ENCODE results near the gene PDE2A.

Gene PDE2A

GRCh38 chr11:72606748-72607468 is 67.3 kb downstream of the PDE2A start:
- no peak for DNase-seq

GRCh38 chr11:72605973-72606747 is 68.1 kb downstream of the PDE2A start:
- DNase-seq: no peak

DNA sequence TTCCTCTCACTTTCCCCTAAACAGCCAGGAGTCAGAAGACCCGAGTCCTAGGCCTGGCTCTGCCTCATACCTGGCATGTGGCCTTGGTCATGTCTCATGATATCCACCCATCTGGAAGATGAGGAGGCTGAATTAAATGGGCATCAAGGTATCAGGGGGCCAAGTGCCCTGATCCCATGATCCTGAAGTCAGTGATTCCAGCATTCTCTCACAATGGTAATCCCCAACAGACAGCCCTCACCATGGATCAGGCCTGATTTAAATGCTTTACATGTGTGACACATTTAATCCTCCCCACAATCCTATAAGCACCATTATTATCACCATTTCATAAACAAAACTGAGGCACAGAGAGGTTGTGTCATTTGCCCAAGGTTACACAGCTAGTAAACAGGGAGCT is 70.0 kb downstream of the PDE2A start:
- DNase-seq: no peak

DNA sequence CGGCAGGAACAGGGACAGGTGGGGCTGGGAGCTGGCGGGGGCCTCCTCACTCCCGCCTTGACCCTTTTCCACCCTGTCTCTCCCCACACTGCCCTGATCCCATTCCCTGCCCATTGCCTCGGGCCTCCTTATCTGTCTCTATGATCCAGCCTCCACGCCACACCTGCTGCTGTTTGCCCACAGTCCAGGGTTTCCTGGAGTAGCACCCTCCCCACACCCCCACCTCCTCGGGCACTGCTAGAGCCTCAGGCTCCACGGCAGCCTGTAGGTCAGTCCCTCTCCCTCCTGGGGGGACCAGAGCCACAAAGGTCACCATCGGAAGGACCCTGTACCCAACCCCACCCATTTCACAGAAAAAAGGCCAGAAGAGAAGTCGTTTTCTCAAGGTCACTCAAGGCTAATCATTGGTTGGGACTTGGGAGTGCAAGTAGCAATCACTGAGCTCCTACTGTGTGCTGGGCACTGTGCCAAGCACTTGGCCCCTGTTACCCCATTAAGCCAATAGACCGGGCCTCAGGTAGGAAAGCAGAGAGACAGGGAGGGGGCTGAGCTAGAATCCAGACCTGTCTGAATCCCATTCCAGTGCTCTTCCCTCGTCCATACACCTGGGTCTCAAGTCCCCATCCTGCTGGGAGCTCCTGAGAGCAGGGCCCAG is 71.8 kb downstream of the PDE2A start:
- no peak for DNase-seq

- DNase-seq: no peak
Measured at GRCh38 chr11:72600557-72600956, 73.7 kb downstream of the PDE2A start.

DNA sequence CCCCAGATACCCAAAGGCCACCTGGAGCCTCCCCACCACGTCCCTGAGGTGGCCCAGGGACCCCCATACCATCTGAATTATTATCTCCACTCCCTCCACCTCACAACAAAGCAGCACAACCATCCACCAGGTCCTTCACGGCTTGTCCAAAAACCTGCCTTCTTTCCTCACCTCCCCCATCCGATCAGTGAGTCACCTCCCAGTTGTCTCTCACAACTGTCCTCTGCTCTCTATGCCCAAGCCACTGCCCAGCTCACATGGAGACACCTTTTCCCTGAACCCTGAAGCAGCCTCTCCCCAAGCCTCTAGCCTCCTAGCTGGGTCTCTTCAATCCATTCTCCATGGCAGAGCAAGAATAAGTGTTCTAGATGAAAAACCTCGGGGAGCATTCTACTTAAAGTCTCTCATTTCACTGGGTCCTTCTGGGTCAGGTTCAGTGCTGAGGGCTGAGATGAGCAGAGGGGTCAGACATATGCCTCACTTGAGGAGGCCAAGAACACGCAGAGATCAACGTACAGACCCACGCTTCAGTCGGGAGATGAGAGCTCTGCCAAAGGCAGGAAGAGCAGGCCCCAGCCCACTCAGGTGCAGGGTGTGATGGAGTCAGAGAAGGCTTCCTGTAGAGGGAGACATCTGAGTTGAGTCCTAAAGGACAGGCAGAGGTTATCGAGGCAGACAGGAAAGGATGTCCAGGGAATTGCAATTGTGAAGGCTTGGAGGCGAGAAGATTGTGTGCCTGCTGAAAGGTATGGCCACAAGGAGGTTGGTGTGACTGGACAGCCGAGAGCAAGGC is 74.7 kb downstream of the PDE2A start:
- DNase-seq: no peak

- DNase-seq: no peak
Measured at GRCh38 chr11:72598906-72599305, 75.3 kb downstream of the PDE2A start.

GRCh38 chr11:72598466-72598865 is 75.8 kb downstream of the PDE2A start:
- DNase-seq: no peak

GRCh38 chr11:72597721-72598120 is 76.5 kb downstream of the PDE2A start:
- no peak for DNase-seq

DNA sequence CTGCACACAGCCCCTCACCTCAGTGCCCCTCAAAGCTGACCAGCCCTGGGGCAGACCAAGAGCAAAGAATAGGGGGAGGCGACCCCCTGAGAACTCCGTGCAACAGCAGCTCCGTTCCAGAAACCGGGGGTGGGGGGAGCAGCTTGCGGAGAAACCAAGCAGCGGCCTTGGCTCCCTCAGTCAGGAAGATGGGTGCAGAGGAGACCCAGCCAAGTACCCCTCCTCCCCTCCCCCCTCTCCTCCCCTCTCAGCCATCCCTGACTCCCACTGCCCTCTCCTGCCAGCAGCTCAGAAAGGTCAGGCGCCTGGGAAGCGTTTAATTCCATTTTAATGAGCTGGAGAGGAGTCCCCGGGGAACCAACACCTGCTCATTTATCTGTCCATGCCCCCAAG is 78.9 kb downstream of the PDE2A start:
- no peak for DNase-seq

GRCh38 chr11:72594493-72595291 is 79.5 kb downstream of the PDE2A start:
- DNase-seq: no peak

- DNase-seq: no peak
Measured at GRCh38 chr11:72592698-72593495, 81.3 kb downstream of the PDE2A start.

GRCh38 chr11:72591785-72592502 is 82.3 kb downstream of the PDE2A start:
- DNase-seq: no peak

DNA sequence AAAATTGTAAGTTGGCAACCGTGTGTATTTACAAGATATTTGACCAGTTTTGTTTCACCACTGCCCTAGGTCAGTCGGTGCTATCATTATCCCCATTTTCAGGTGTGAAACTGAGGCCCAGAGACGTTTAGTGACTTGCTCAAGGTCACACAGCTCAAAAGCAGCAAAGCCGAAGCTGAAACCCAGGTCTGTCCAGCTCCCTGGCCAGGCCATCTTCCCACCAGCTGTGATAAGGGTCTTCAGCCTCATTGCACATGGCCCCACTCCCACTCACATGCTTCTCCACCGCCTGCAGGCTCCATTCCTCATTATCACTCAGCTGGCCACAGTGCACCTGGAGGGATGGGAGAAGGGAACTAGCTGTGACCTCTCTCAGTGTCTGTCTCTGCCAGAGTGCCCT is 83.2 kb downstream of the PDE2A start:
- no peak for DNase-seq

DNA sequence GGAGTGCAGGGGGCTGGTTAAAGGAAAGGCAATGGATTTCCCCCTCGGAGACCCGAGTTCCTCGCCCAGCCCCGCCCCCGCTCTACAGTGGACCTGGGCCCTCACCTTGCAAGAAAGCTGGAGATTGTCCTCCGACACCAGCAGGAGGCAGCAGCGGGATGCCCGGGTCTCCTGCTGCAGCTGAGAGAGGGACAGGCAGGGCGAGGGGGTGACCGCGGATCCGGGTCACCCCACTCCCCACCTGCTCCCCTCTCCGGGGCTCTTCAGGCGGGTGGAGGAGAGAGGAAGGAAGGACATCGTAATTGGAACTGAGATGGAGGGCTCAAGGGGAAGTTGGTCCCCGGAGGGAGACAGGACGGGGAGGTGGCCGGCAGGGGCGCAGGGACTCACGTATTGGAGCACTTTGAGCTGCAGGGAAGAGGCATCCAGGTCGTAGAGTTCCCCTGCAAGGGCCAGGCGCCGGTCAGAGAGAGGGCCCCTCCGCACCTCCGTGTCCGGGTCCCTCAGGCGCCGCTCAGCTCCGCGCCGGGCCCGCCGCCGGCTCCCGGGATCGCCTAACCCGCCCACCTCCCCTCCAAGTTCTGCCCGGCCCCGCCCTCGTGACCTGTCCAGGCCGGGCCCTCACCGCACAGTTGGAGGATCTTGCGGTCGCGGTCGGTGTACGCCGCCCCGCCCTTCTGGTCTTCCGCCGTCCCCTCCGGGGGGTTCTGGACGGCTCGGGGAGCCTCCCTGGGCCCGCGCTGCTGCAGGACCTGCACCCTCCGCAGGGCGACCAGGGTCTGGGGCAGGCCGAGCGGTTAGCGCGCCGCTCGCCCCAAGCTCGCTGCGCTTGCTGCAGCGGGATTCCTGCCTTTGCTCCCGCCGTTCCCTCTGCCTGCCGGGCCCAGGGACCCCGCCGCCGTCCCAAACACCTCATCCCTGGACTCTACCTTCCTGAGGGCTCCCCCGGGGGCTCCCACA is 84.1 kb downstream of the PDE2A start:
- DNase-seq: peak; percentile 46

DNA sequence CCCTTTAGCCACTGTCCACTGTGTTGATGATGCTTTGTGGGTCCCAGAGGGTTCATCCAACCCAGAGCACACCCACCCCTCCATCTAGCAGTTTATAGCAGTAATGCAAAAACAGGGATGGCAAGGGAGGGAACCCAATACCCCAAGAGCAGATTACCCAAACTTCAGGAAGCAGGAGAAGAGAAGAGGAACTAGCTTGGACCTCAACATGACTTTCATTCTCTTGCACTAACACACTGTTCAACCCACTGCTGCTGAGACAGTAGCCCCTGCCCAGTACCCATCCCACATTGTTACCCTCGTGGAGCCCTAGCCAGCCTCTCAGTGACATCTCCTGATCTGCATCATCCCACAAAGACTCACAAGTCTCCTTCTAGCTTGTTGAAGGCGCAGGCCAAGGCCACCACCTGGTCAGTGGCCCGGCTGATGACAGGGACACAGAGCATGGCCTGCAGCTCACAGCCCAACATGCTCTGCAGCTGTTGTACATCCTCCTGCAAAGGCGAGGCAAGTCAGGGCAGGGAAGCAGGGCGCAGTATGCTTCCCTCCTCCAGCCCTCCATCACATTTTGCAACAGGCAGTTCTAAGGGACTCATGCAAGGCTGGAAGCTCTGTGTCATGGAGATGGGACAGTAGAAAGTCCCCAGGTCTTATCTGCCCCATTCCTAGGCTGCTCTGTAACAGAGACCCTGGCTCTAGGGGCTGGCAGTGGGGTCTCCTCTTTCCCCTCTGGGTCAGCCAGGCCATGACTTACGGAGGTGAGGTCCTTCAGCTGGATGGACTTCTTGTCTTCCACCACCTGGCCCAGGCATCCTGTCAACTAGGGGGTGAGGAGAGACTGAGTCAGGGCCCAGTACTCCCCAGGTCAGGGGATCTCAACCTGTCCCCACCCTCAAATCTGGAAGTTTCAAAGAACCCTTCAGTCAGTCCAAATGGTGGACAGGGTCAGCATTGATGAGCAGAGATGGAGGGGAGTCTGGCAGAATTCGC is 85.5 kb downstream of the PDE2A start:
- no peak for DNase-seq

DNA sequence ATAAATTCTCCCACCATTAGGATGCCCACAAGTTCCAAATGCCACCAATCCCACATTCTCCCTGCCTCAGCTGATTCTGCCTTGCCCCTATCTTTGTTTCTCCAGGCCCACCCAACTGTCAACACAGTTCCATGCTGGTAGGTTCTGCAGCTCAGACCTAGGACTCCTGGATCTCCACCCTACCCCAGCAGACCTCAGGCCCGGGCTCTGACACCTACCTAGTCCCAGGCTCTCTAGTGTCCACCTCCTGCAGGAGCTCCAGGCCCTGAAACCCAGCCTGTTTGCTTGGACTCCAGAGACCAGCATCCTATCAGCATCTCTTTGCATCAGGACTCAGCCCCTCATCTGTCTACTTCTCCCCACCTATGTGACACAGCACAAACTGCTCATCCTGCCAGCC is 86.5 kb downstream of the PDE2A start:
- no peak for DNase-seq
